Ovary (tissue), 9 donors: ENCODE measurements around the gene FBXL17. TPM values are rescaled to one million over a fixed set of nuclear protein-coding genes. Genes with fewer than 3 reads are reported as not detected.

Source experiments
- DNase-seq, 5 donors: peaks; one replicate each; pipeline ENCODE4 v3.0.0-alpha.2; 2019 to 2020
- H3K27ac ChIP-seq, 2 donors: fragments of 200-600 bp; one replicate each; pipeline versions ENCODE4 v1.5.1 to v1.8.0; 2019 to 2022
- H3K27me3 ChIP-seq: fragments of 200-600 bp; one replicate; pipeline ENCODE4 v1.8.0; 2022
- H3K36me3 ChIP-seq: fragments of 200-600 bp; sonication (generic); one replicate; pipeline ENCODE4 v1.5.1; 2019
- H3K4me1 ChIP-seq: one replicate; pipeline ENCODE4 v1.8.1; 2013; ENCODE audit warnings: mild to moderate bottlenecking, moderate library complexity; ENCODE audit not compliant: insufficient read depth
- H3K4me3 ChIP-seq: fragments of 200-600 bp; sonication (generic); one replicate; pipeline ENCODE4 v1.5.1; 2017
- H3K9me3 ChIP-seq, 2 donors: fragments of 200-600 bp in 1 of 2; sonication (generic) in 1 of 2; one replicate each; pipeline versions ENCODE4 v1.5.1 to v1.8.1; 2013 to 2019; ENCODE audit warnings: mild to moderate bottlenecking in 1 of 2, moderate library complexity in 1 of 2
- EP300 ChIP-seq: sonication (generic); formaldehyde crosslinking; IDR thresholded peaks from one replicate; pipeline ENCODE4 v1.6.1; 2017; ENCODE audit warnings: antibody characterized with exemption
- POLR2A ChIP-seq: fragments of 450-650 bp; IDR thresholded peaks from one replicate; pipeline ENCODE4 v1.6.1; 2017; ENCODE audit warnings: antibody characterized with exemption, mild to moderate bottlenecking, moderate library complexity
- WGBS, 3 donors: extraction: QIAGEN DNeasy Blood & Tissue Kit in 1 of 3; methylation state at CpG; one replicate each; pipeline versions ENCODE4 v1.1.5 to v1.1.7; 2013 to 2017; 5-methylcytosine and 5-hydroxymethylcytosine counted together
- intact Hi-C, 4 donors: fragments of 100-400 bp; cut with DNase I; formaldehyde crosslinking; loops; one replicate each; pipeline versions ENCODE4 v1.11.0 to v1.15.1; 2022 to 2023
- polyA plus RNA-seq, 2 donors: library from polyadenylated mRNA; stranded (reverse); fragments of 200-250 nt in 1 of 2; fragments of 350-450 nt in 1 of 2; fragmentation: Illumina TruSeq in 1 of 2; extraction: RNeasy Lipid Tissue Mini Kit (QIAGEN cat#74804) in 1 of 2; gene quantifications; one replicate each; pipeline ENCODE4 v1.2.3, GENCODE V29; 2013 to 2014
- total RNA-seq, 7 donors: library from RNA; depleted of rRNA in 2 of 7; stranded (reverse); fragments of >200 nt in 2 of 7; fragmentation: NEBNext Ultra II Directional in 3 of 7; extraction: Animal tissue kit (Norgen Biotek cat#: 25700) in 3 of 7; gene quantifications; one replicate each; pipeline versions ENCODE4 v1.1.0 to v1.2.4, GENCODE V29; 2016 to 2023
- TF ChIP-seq, protein P1 (sequence below), 3 donors: fragments of 450-650 bp in 2 of 3; fragments of 200-600 bp in 1 of 3; IDR thresholded peaks; one replicate each; pipeline versions ENCODE4 v1.5.1 to v1.8.0; 2016 to 2022; ENCODE audit warnings: antibody characterized with exemption in 3 of 3, mild to moderate bottlenecking in 1 of 3
- donor health status: DM: no; HTN: no; CAD: no; lungs with moderate emphysema.
- donor health status: DM: no; HTN: no; CAD: no.
- donor health status: Bipolar disorder and iron deficiency.
- donor health status: DM: yes; HTN: yes; CAD: no.
- donor health status: DM: no; HTN: no; CAD: no.
- donor health status: DM: yes; HTN: yes; CAD: no.

The FBXL17 gene
- total and polyA plus RNA-seq, 9 donors = 6.8 to 20.4 (median 15.9) TPM

DNA sequence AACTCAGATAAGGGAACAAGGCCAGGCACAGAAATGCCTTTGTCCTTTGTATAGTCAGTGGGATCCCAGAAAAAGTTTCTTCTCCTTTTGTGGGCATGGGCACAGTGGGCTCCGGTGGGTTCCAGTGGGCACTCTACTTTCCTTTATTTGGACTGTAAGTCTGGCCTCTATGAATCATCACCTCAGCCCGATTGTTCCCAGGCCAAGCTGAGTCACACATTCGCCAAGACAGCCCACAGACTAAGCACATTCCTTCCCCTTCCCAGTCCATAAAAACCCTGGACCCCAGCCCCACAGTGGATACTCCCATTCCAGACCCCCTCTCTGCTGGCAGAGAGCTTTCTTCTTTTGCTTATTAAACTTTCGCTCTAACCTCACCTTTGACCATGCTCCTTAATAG is 165.0 kb downstream of the FBXL17 start:
- intact Hi-C loops = no loop called here
- Histone ChIP-seq H3K9me3 (no peaks in the 10 kb centered on the region), H3K27ac (no peak overlapping the region), H3K4me1 (no peaks in the 10 kb centered on the region), H3K4me3 (no peak overlapping the region), H3K27me3 (no peaks in the 10 kb centered on the region), H3K36me3 (no peaks in the 10 kb centered on the region)
- no peak for DNase-seq
- TF ChIP-seq POLR2A (no peak), EP300 (no peak)
- TF ChIP-seq, protein P1, sequence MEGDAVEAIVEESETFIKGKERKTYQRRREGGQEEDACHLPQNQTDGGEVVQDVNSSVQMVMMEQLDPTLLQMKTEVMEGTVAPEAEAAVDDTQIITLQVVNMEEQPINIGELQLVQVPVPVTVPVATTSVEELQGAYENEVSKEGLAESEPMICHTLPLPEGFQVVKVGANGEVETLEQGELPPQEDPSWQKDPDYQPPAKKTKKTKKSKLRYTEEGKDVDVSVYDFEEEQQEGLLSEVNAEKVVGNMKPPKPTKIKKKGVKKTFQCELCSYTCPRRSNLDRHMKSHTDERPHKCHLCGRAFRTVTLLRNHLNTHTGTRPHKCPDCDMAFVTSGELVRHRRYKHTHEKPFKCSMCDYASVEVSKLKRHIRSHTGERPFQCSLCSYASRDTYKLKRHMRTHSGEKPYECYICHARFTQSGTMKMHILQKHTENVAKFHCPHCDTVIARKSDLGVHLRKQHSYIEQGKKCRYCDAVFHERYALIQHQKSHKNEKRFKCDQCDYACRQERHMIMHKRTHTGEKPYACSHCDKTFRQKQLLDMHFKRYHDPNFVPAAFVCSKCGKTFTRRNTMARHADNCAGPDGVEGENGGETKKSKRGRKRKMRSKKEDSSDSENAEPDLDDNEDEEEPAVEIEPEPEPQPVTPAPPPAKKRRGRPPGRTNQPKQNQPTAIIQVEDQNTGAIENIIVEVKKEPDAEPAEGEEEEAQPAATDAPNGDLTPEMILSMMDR (IDR thresholded peaks at IDR 0.05) = no peak
- 64 to 84% (median 72%) methylated on average over 4 of the region's 4 CpGs for WGBS, 3 donors

DNA sequence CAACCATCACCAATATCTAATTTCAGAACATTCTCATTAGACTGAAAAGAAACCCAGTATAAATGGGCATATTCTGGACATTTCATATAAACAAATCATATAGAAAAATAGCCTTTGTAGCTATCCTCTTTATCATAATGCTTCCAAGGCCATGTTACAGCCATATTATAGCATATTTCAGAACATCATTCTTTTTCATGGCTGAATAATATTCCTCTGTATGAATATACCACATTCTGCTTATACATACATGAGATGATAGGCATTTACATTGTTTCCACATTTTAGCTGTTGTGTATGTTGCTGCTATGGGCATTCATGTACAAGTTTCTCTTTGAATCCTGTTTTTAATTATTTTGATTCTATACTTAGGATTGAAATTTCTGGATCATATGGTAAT is 167.0 kb downstream of the FBXL17 start:
- TF ChIP-seq, protein P1 (IDR thresholded peaks at IDR 0.05) = no peak
- TF ChIP-seq POLR2A (no peak), EP300 (no peak)

DNA sequence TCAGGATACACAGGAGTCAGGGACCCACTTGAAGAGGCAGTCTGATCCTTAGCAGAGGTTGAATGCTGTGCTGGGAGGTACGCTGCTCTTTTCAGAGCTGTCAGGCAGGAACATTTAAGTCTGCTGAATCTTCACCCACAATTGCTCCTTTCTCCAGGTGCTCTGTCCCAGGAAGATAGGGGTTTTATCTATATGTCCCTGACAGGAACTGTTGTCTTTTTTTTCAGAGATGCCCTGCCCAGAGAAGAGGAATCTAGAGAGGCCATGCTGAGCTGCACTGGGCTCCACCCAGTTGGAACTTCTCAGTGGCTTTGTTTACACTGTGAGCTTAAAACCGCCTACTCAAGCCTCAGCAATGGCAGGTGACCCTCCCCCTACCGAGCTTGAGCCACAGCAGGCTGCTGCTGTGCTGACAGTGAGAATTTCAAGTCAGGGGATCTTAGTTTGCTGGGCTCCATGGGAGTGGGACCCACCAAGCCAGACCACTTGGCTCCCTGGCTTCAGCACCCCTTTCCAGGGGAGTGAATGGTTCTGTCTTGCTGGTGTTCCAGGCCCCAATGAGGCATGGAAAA is 169.0 kb downstream of the FBXL17 start:
- no peaks in the 10 kb centered on the region for H3K27me3 ChIP-seq
- H3K4me1 ChIP-seq = no peaks in the 10 kb centered on the region
- H3K9me3 ChIP-seq = no peaks in the 10 kb centered on the region
- no peak for DNase-seq
- H3K4me3 ChIP-seq = no peak overlapping the region
- 68 to 75% (median 74%) methylated on average over 3 of the region's 3 CpGs for WGBS, 3 donors
- H3K36me3 ChIP-seq = no peaks in the 10 kb centered on the region
- TF ChIP-seq, protein P1 (IDR thresholded peaks at IDR 0.05) = no peak
- TF ChIP-seq EP300 (no peak), POLR2A (no peak)
- H3K27ac ChIP-seq = no peak overlapping the region
- intact Hi-C loops = no loop called here

More for the DNA sequence above, 167.0 kb downstream of the FBXL17 start:
- Histone ChIP-seq H3K27ac (no peak overlapping the region), H3K4me1 (no peaks in the 10 kb centered on the region), H3K27me3 (no peaks in the 10 kb centered on the region), H3K9me3 (no peaks in the 10 kb centered on the region), H3K4me3 (no peak overlapping the region), H3K36me3 (no peaks in the 10 kb centered on the region)
- intact Hi-C loops = no loop called here
- DNase-seq = no peak

DNA sequence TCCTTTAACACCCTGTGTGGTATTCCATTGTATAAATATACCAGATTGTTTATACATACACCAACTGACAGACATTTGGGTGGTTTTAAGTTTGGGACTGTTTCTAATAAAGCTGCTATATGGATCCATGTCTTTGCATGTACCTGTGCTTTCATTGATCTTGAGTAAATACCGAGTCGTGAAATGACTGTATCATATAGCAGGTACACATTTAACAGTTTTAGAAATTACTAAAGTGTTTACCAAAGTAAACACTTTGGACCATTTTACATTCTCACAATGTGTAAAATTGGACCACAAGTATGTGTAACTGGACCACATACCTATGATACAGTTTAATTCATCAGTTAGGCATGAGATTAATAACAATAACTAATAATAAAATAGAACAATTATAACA is 175.2 kb downstream of the FBXL17 start:
- TF ChIP-seq, protein P1 (IDR thresholded peaks at IDR 0.05) = no peak
- TF ChIP-seq EP300 = no peak
- TF ChIP-seq POLR2A = no peak
- intact Hi-C loops = no loop called here
- DNase-seq = no peak
- 94 to 99% (median 99%) methylated on average over 2 of the region's 2 CpGs for WGBS, 3 donors
- Histone ChIP-seq H3K9me3 (no peaks in the 10 kb centered on the region), H3K27me3 (no peaks in the 10 kb centered on the region), H3K4me1 (no peaks in the 10 kb centered on the region), H3K4me3 (no peak overlapping the region), H3K36me3 (no peaks in the 10 kb centered on the region), H3K27ac (no peak overlapping the region)
